ENCODE data around the gene SPIRE1.

The SPIRE1 gene

GRCh38 chr18:12532661-12533060 is 125.2 kb downstream of the SPIRE1 start:
- H4K20me1 ChIP-seq, result no peaks in the 10 kb centered on the region
- H3K9ac ChIP-seq, result no peak overlapping the region
- no peak for TF ChIP-seq Cebpa-rat (IDR thresholded peaks at IDR 0.05)
- H3K4me2 ChIP-seq, result no peak overlapping the region
- no peaks in the 10 kb centered on the region for H3K27me3 ChIP-seq
- H3K4me1 ChIP-seq, result no peaks in the 10 kb centered on the region
- H3K4me3 ChIP-seq, result no peak overlapping the region
- no peaks in the 10 kb centered on the region for H3K36me3 ChIP-seq
- H3K27ac ChIP-seq, result no peak overlapping the region
- no peaks in the 10 kb centered on the region for H3K9me3 ChIP-seq

GRCh38 chr18:12531749-12532148 is 126.2 kb downstream of the SPIRE1 start:
- H3K9ac ChIP-seq, result no peak overlapping the region
- no peak overlapping the region for H3K27ac ChIP-seq
- no peaks in the 10 kb centered on the region for H3K4me1 ChIP-seq
- H3K4me2 ChIP-seq, result no peak overlapping the region
- no peaks in the 10 kb centered on the region for H4K20me1 ChIP-seq
- H3K36me3 ChIP-seq, result no peaks in the 10 kb centered on the region
- no peak for TF ChIP-seq Cebpa-rat (IDR thresholded peaks at IDR 0.05)
- H3K4me3 ChIP-seq, result no peak overlapping the region
- H3K9me3 ChIP-seq, result no peaks in the 10 kb centered on the region
- no peaks in the 10 kb centered on the region for H3K27me3 ChIP-seq

GRCh38 chr18:12520442-12520992 is 137.4 kb downstream of the SPIRE1 start:
- Histone ChIP-seq H3K4me1 (peaks cover 3% of the 10 kb centered on the region; the same call in 1 of the 2 replicates), H3K27ac (no peak overlapping the region), H3K9me3 (no peaks in the 10 kb centered on the region), H4K20me1 (no peaks in the 10 kb centered on the region), H3K9ac (no peak overlapping the region), H3K27me3 (no peaks in the 10 kb centered on the region), H3K4me3 (no peak overlapping the region), H3K4me2 (no peak overlapping the region), H3K36me3 (no peaks in the 10 kb centered on the region)
- no peak for TF ChIP-seq Cebpa-rat (IDR thresholded peaks at IDR 0.05)

- peaks cover 7% of the 10 kb centered on the region; the same call in 1 of the 2 replicates for H3K4me1 ChIP-seq
- no peaks in the 10 kb centered on the region for H4K20me1 ChIP-seq
- H3K27ac ChIP-seq, result no peak overlapping the region
- no peaks in the 10 kb centered on the region for H3K36me3 ChIP-seq
- H3K4me3 ChIP-seq, result no peak overlapping the region
- H3K9me3 ChIP-seq, result no peaks in the 10 kb centered on the region
- H3K4me2 ChIP-seq, result no peak overlapping the region
- no peak for TF ChIP-seq Cebpa-rat (IDR thresholded peaks at IDR 0.05)
- H3K9ac ChIP-seq, result no peak overlapping the region
- no peaks in the 10 kb centered on the region for H3K27me3 ChIP-seq
Measured at GRCh38 chr18:12518832-12519531, 138.9 kb downstream of the SPIRE1 start.

GRCh38 chr18:12518326-12518725 is 139.6 kb downstream of the SPIRE1 start:
- no peak overlapping the region for H3K4me3 ChIP-seq
- H3K36me3 ChIP-seq, result no peaks in the 10 kb centered on the region
- no peaks in the 10 kb centered on the region for H4K20me1 ChIP-seq
- peaks cover 7% of the 10 kb centered on the region; the same call in 1 of the 2 replicates for H3K4me1 ChIP-seq
- no peak overlapping the region for H3K27ac ChIP-seq
- H3K9me3 ChIP-seq, result no peaks in the 10 kb centered on the region
- H3K9ac ChIP-seq, result no peak overlapping the region
- H3K27me3 ChIP-seq, result no peaks in the 10 kb centered on the region
- no peak for TF ChIP-seq Cebpa-rat (IDR thresholded peaks at IDR 0.05)
- no peak overlapping the region for H3K4me2 ChIP-seq

GRCh38 chr18:12517142-12517825 is 140.6 kb downstream of the SPIRE1 start:
- Histone ChIP-seq H3K4me3 (no peak overlapping the region), H3K4me1 (peaks cover 7% of the 10 kb centered on the region; the same call in 1 of the 2 replicates), H3K27me3 (no peaks in the 10 kb centered on the region), H3K4me2 (no peak overlapping the region), H3K27ac (no peak overlapping the region), H3K9me3 (no peaks in the 10 kb centered on the region), H3K9ac (no peak overlapping the region), H3K36me3 (no peaks in the 10 kb centered on the region), H4K20me1 (no peaks in the 10 kb centered on the region)
- TF ChIP-seq Cebpa-rat (IDR thresholded peaks at IDR 0.05), result no peak

- Histone ChIP-seq H3K9ac (no peak overlapping the region), H3K36me3 (no peaks in the 10 kb centered on the region), H3K4me1 (peaks cover 7% of the 10 kb centered on the region; the same call in 1 of the 2 replicates), H3K27ac (no peak overlapping the region), H3K9me3 (peaks cover 2% of the 10 kb centered on the region; the same call in 1 of the 2 replicates), H3K4me2 (no peak overlapping the region), H4K20me1 (no peaks in the 10 kb centered on the region), H3K4me3 (no peak overlapping the region), H3K27me3 (no peaks in the 10 kb centered on the region)
- TF ChIP-seq Cebpa-rat (IDR thresholded peaks at IDR 0.05), result no peak
Measured at GRCh38 chr18:12516049-12516630, 141.8 kb downstream of the SPIRE1 start.

GRCh38 chr18:12515550-12515949 is 142.4 kb downstream of the SPIRE1 start:
- peak overlapping the region; percentile 15; the same call in 1 of the 2 replicates for H3K4me2 ChIP-seq
- TF ChIP-seq Cebpa-rat (IDR thresholded peaks at IDR 0.05), result no peak
- peaks cover 7% of the 10 kb centered on the region; the same call in 1 of the 2 replicates for H3K4me1 ChIP-seq
- no peak overlapping the region for H3K27ac ChIP-seq
- H3K9me3 ChIP-seq, result peaks cover 5% of the 10 kb centered on the region; the same call in 1 of the 2 replicates
- no peaks in the 10 kb centered on the region for H4K20me1 ChIP-seq
- H3K4me3 ChIP-seq, result no peak overlapping the region
- no peak overlapping the region for H3K9ac ChIP-seq
- H3K27me3 ChIP-seq, result no peaks in the 10 kb centered on the region
- no peaks in the 10 kb centered on the region for H3K36me3 ChIP-seq

- TF ChIP-seq Cebpa-rat (IDR thresholded peaks at IDR 0.05), result no peak
- Histone ChIP-seq H3K9ac (no peak overlapping the region), H3K27ac (no peak overlapping the region), H4K20me1 (no peaks in the 10 kb centered on the region), H3K4me3 (no peak overlapping the region), H3K9me3 (peaks cover 5% of the 10 kb centered on the region; the same call in 1 of the 2 replicates), H3K36me3 (no peaks in the 10 kb centered on the region), H3K27me3 (no peaks in the 10 kb centered on the region), H3K4me1 (no peaks in the 10 kb centered on the region), H3K4me2 (no peak overlapping the region)
Measured at GRCh38 chr18:12507007-12507406, 150.9 kb downstream of the SPIRE1 start.

GRCh38 chr18:12500986-12501385 is 156.9 kb downstream of the SPIRE1 start:
- Histone ChIP-seq H3K36me3 (no peaks in the 10 kb centered on the region), H4K20me1 (no peaks in the 10 kb centered on the region), H3K9ac (no peak overlapping the region), H3K4me3 (no peak overlapping the region), H3K27ac (no peak overlapping the region), H3K4me2 (no peak overlapping the region), H3K4me1 (no peaks in the 10 kb centered on the region), H3K9me3 (no peaks in the 10 kb centered on the region), H3K27me3 (no peaks in the 10 kb centered on the region)
- TF ChIP-seq Cebpa-rat (IDR thresholded peaks at IDR 0.05), result no peak

Measured in BLaER1 (cell line).